ENCODE data around the gene RIMS3.

Gene RIMS3

GRCh38 chr1:40622936-40623629, 42.4 kb downstream of the RIMS3 start:
- Histone ChIP-seq H3K9me3 (ENCODE audit: severe bottlenecking) (no peaks in the 10 kb centered on the region), H3K36me3 (no peaks in the 10 kb centered on the region), H3K4me3 (ENCODE audit: low read depth, low read length) (no peak overlapping the region), H3K27ac (no peak overlapping the region), H3K27me3 (ENCODE audit: insufficient read depth, low read depth, severe bottlenecking) (no peaks in the 10 kb centered on the region)
- no peak for DNase-seq
- TF ChIP-seq CTCF (IDR thresholded peaks at IDR 0.05; ENCODE audit: low read depth, low read length): no peak

- TF ChIP-seq CTCF (IDR thresholded peaks at IDR 0.05; ENCODE audit: low read depth, low read length): no peak
- Histone ChIP-seq H3K27me3 (ENCODE audit: insufficient read depth, low read depth, severe bottlenecking) (no peaks in the 10 kb centered on the region), H3K36me3 (no peaks in the 10 kb centered on the region), H3K4me3 (ENCODE audit: low read depth, low read length) (no peak overlapping the region), H3K9me3 (ENCODE audit: severe bottlenecking) (no peaks in the 10 kb centered on the region), H3K27ac (no peak overlapping the region)
- no peak for DNase-seq
Observed at GRCh38 chr1:40621821-40622450, 43.5 kb downstream of the RIMS3 start.

GRCh38 chr1:40620586-40621210, 44.8 kb downstream of the RIMS3 start:
- Histone ChIP-seq H3K4me3 (ENCODE audit: low read depth, low read length) (no peak overlapping the region), H3K27ac (no peak overlapping the region), H3K36me3 (no peaks in the 10 kb centered on the region), H3K27me3 (ENCODE audit: insufficient read depth, low read depth, severe bottlenecking) (no peaks in the 10 kb centered on the region), H3K9me3 (ENCODE audit: severe bottlenecking) (peaks cover 4% of the 10 kb centered on the region)
- DNase-seq: no peak
- TF ChIP-seq CTCF (IDR thresholded peaks at IDR 0.05; ENCODE audit: low read depth, low read length): no peak

- Histone ChIP-seq H3K27me3 (ENCODE audit: insufficient read depth, low read depth, severe bottlenecking) (no peaks in the 10 kb centered on the region), H3K36me3 (no peaks in the 10 kb centered on the region), H3K27ac (no peak overlapping the region), H3K9me3 (ENCODE audit: severe bottlenecking) (peaks cover 4% of the 10 kb centered on the region), H3K4me3 (ENCODE audit: low read depth, low read length) (no peak overlapping the region)
- DNase-seq: no peak
- TF ChIP-seq CTCF (IDR thresholded peaks at IDR 0.05; ENCODE audit: low read depth, low read length): no peak
Observed at GRCh38 chr1:40620150-40620549, 45.3 kb downstream of the RIMS3 start.

- peaks cover 4% of the 10 kb centered on the region for H3K9me3 ChIP-seq (ENCODE audit: severe bottlenecking)
- TF ChIP-seq CTCF (IDR thresholded peaks at IDR 0.05; ENCODE audit: low read depth, low read length): no peak
- no peaks in the 10 kb centered on the region for H3K27me3 ChIP-seq (ENCODE audit: insufficient read depth, low read depth, severe bottlenecking)
- no peak overlapping the region for H3K4me3 ChIP-seq (ENCODE audit: low read depth, low read length)
- no peaks in the 10 kb centered on the region for H3K36me3 ChIP-seq
- no peak overlapping the region for H3K27ac ChIP-seq
- no peak for DNase-seq
Observed at GRCh38 chr1:40618108-40618507, 47.4 kb downstream of the RIMS3 start.
